ENCODE measurements around the gene LRRC17. TPM values are rescaled to one million over a fixed set of nuclear protein-coding genes. Genes with fewer than 3 reads are reported as not detected.
A peak's percentile ranks its signal among the peaks of the same experiment; 100 is the strongest.

The LRRC17 gene
- total RNA-seq, 1 experiment from 2014 or later = 0.39 TPM

DNA sequence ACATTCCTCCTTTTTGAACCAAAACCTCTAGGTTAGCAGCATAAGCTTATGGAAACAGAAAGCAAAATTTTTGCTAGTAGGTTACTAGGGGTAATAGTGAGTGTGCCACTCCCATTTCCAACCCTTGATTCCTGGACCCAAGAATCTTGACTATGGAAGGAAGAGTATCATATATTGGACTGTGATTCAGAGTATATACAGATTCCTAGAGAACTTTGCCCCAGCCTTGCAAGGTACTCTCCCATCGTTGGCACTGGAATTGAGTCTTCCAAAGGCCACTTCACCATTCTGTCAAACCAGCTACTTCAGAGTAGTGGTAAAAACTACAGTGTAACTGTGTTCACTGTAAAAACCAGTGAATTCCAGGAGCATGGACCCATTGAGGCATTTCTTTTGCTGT is 69.4 kb downstream of the LRRC17 start:
- Mint-ChIP-seq H3K9me3 (ENCODE audit: unreplicated experiment) (no peaks in the 10 kb centered on the region), H3K27me3 (ENCODE audit: insufficient read depth, unreplicated experiment) (no peaks in the 10 kb centered on the region), H3K4me3 (ENCODE audit: unreplicated experiment) (no peak overlapping the region), H3K27ac (ENCODE audit: unreplicated experiment) (no peak overlapping the region), H3K36me3 (ENCODE audit: insufficient read depth, unreplicated experiment) (no peaks in the 10 kb centered on the region), H3K4me1 (ENCODE audit: low read depth, unreplicated experiment) (no peaks in the 10 kb centered on the region)
- no peaks in the 10 kb centered on the region for H3K9me3 ChIP-seq
- ChIA-PET POLR2A (no interaction called here), CTCF (no interaction called here)
- H3K36me3 ChIP-seq (ENCODE audit: control insufficient read depth, insufficient read depth, low read length) = no peaks in the 10 kb centered on the region
- H3K4me1 ChIP-seq = 0 out of 2 replicates have a peak, but pooled peaks cover 4% of the 10 kb centered on the region
- intact Hi-C loops (cut with micrococcal nuclease; ENCODE audit: unreplicated experiment) = no loop called here
- H3K4me3 ChIP-seq (ENCODE audit: low read depth, low read length) = no peak overlapping the region
- TF ChIP-seq, protein P1, sequence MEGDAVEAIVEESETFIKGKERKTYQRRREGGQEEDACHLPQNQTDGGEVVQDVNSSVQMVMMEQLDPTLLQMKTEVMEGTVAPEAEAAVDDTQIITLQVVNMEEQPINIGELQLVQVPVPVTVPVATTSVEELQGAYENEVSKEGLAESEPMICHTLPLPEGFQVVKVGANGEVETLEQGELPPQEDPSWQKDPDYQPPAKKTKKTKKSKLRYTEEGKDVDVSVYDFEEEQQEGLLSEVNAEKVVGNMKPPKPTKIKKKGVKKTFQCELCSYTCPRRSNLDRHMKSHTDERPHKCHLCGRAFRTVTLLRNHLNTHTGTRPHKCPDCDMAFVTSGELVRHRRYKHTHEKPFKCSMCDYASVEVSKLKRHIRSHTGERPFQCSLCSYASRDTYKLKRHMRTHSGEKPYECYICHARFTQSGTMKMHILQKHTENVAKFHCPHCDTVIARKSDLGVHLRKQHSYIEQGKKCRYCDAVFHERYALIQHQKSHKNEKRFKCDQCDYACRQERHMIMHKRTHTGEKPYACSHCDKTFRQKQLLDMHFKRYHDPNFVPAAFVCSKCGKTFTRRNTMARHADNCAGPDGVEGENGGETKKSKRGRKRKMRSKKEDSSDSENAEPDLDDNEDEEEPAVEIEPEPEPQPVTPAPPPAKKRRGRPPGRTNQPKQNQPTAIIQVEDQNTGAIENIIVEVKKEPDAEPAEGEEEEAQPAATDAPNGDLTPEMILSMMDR (IDR thresholded peaks at IDR 0.05; ENCODE audit: insufficient read depth in 1 of 2, low read depth in 1 of 2, low read length in 1 of 2, severe bottlenecking in 1 of 2, unreplicated experiment in 1 of 2) = no peak
- no peak for DNase-seq
- BruUV-seq (replicated peaks) = no TSS peak
- H3K27me3 ChIP-seq (replicated peaks; ENCODE audit: control insufficient read depth, insufficient read depth, low read length) = no peaks in the 10 kb centered on the region

DNA sequence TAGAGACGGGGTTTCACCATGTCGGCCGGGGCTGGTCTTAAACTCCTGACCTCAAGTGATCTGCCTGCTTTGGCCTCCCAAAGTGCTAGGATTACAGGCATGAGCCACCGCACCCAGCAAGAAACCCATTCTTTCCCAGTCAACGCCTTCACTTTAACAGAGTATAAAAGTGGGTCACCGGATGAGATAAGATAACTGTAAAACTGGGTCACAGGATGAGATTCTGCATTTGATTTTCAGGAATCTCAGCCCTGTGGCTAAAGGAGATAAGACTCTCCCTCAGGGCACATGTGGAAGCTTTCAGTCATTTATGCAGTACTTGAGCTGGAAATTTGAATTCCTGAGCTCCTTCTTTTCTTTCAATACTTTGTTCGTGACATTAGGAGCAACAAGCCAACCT is 70.8 kb downstream of the LRRC17 start:
- Mint-ChIP-seq H3K9me3 (ENCODE audit: unreplicated experiment) (no peaks in the 10 kb centered on the region), H3K27ac (ENCODE audit: unreplicated experiment) (no peak overlapping the region), H3K4me1 (ENCODE audit: low read depth, unreplicated experiment) (peaks cover 8% of the 10 kb centered on the region), H3K36me3 (ENCODE audit: insufficient read depth, unreplicated experiment) (no peaks in the 10 kb centered on the region), H3K27me3 (ENCODE audit: insufficient read depth, unreplicated experiment) (no peaks in the 10 kb centered on the region), H3K4me3 (ENCODE audit: unreplicated experiment) (no peak overlapping the region)
- ChIA-PET CTCF (no interaction called here), POLR2A (no interaction called here)
- Histone ChIP-seq H3K4me1 (0 out of 2 replicates have a peak, but pooled peaks cover 4% of the 10 kb centered on the region), H3K27me3 (replicated peaks; ENCODE audit: control insufficient read depth, insufficient read depth, low read length) (no peaks in the 10 kb centered on the region), H3K9me3 (no peaks in the 10 kb centered on the region), H3K36me3 (ENCODE audit: control insufficient read depth, insufficient read depth, low read length) (no peaks in the 10 kb centered on the region), H3K4me3 (ENCODE audit: low read depth, low read length) (no peak overlapping the region)
- TF ChIP-seq, protein P1 (IDR thresholded peaks at IDR 0.05; ENCODE audit: insufficient read depth in 1 of 2, low read depth in 1 of 2, low read length in 1 of 2, severe bottlenecking in 1 of 2, unreplicated experiment in 1 of 2) = no peak
- intact Hi-C loops (cut with micrococcal nuclease; ENCODE audit: unreplicated experiment) = no loop called here
- DNase-seq = peak in 1 of 2 experiments; percentile 10
- no TSS peak for BruUV-seq (replicated peaks)

DNA sequence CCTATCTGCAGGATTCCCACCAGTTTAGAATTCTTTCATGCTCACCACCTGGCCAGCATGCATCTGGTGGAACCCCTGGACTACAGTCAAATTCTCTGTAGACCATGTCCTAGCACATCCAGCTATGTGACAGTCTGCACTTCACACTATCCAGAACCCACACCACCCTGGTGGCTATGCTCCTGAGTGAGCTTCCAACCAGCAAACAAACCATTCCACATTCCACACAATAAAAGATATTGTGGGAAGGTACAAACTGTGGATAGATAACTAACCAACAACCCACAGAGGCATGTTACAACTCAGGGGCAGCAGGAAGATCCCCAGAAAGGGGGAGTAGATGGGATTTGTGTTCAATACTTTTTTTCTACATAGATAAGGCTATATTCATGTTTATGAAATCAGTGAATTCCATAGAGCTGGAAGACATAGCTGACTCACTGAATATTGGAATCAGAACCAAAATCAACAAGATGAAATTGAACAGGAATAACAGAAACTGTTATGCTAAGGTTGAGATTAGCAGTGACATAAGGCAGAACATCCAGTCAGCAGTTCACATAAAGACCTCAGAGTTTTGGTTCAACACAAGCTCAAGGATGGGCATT is 72.5 kb downstream of the LRRC17 start:
- Mint-ChIP-seq H3K27me3 (ENCODE audit: insufficient read depth, unreplicated experiment) (no peaks in the 10 kb centered on the region), H3K4me1 (ENCODE audit: low read depth, unreplicated experiment) (peaks cover 8% of the 10 kb centered on the region), H3K4me3 (ENCODE audit: unreplicated experiment) (no peak overlapping the region), H3K36me3 (ENCODE audit: insufficient read depth, unreplicated experiment) (no peaks in the 10 kb centered on the region), H3K27ac (ENCODE audit: unreplicated experiment) (no peak overlapping the region), H3K9me3 (ENCODE audit: unreplicated experiment) (no peaks in the 10 kb centered on the region)
- TF ChIP-seq, protein P1 (IDR thresholded peaks at IDR 0.05; ENCODE audit: insufficient read depth in 1 of 2, low read depth in 1 of 2, low read length in 1 of 2, severe bottlenecking in 1 of 2, unreplicated experiment in 1 of 2) = no peak
- Histone ChIP-seq H3K4me1 (0 out of 2 replicates have a peak, but pooled peaks cover 4% of the 10 kb centered on the region), H3K9me3 (no peaks in the 10 kb centered on the region), H3K27me3 (replicated peaks; ENCODE audit: control insufficient read depth, insufficient read depth, low read length) (no peaks in the 10 kb centered on the region), H3K4me3 (ENCODE audit: low read depth, low read length) (no peak overlapping the region), H3K36me3 (ENCODE audit: control insufficient read depth, insufficient read depth, low read length) (no peaks in the 10 kb centered on the region)
- POLR2A ChIA-PET = no interaction called here
- no TSS peak for BruUV-seq (replicated peaks)
- DNase-seq = no peak
- intact Hi-C loops (cut with micrococcal nuclease; ENCODE audit: unreplicated experiment) = no loop called here
- CTCF ChIA-PET = no interaction called here

All from Caco-2 (cell line).